ENCODE data around the gene OR2V2. TPM values are rescaled to one million over a fixed set of nuclear protein-coding genes. Genes with fewer than 3 reads are reported as not detected.

Gene OR2V2
- total RNA-seq, 1 experiment from 2014 or later, result not detected

DNA sequence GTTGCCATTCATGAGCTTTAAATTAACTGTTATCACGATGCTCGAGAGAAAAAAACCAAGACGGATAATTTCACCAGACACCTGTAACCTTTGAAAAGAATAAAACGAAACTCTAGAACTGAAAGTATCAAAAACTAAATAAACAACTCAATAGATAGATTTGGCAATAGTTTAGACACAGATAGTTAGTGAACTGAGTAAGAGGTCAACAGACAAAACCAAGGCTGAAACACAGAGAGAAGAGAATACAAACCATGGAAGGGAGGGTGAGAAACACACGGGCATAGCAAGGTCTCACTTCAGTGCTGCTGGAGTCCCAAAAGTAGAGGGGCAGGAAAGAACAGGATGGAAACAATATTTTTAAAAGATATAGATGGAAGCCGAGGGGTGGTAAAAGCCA is 13.1 kb upstream of the OR2V2 start:
- Mint-ChIP-seq H3K4me3 (no peak overlapping the region), H3K4me1 (0 out of 4 replicates have a peak, but pooled peaks cover 0 to 2% of the 10 kb centered on the region in 2 experiments), H3K9me3 (peaks cover 0 to 6% of the 10 kb centered on the region in 2 experiments; a peak in 2 of 5 replicates), H3K36me3 (ENCODE audit: insufficient read depth in 1 of 3, low read depth in 3 of 3) (no peaks in the 10 kb centered on the region), H3K27me3 (ENCODE audit: low read depth) (peaks cover 29% of the 10 kb centered on the region), H3K27ac (no peak overlapping the region)
- H3K79me2 ChIP-seq (ENCODE audit: insufficient read depth, low read length), result no peaks in the 10 kb centered on the region
- H3K4me1 ChIP-seq (ENCODE audit: insufficient read depth, low read length), result no peaks in the 10 kb centered on the region
- H3K9me3 ChIP-seq (ENCODE audit: control insufficient read depth, low read depth, low read length), result no peaks in the 10 kb centered on the region
- no peak overlapping the region for H2BK15ac ChIP-seq (ENCODE audit: low read depth, low read length)
- H3K4me2 ChIP-seq (ENCODE audit: insufficient read depth, insufficient read length, low read length), result no peak overlapping the region
- DNase-seq, result no peak
- H3K23me2 ChIP-seq (ENCODE audit: insufficient read length, low read depth, low read length, poor library complexity, severe bottlenecking), result no peaks in the 10 kb centered on the region
- no peak overlapping the region for H4K5ac ChIP-seq (ENCODE audit: insufficient read length, low read depth, low read length)
- H2AK5ac ChIP-seq (ENCODE audit: insufficient read length, low read length), result no peak overlapping the region
- H4K20me1 ChIP-seq (ENCODE audit: control insufficient read depth, insufficient read depth, insufficient read length), result no peaks in the 10 kb centered on the region
- H3K23ac ChIP-seq (ENCODE audit: insufficient read length, low read depth, low read length), result no peak overlapping the region
- WGBS (ENCODE audit: extremely low coverage, insufficient read length, low lambda C conversion rate), result no CpG with 5 or more reads among the region's 6 CpGs
- H2AFZ ChIP-seq (ENCODE audit: low read length), result no peak overlapping the region
- no peak overlapping the region for H3T11ph ChIP-seq (ENCODE audit: low read length)
- no peak overlapping the region for H3K9ac ChIP-seq (ENCODE audit: extremely low read depth, insufficient read length, low read length)
- no peak overlapping the region for H4K91ac ChIP-seq (ENCODE audit: insufficient read length, low read depth, low read length)
- H2BK5ac ChIP-seq (ENCODE audit: insufficient read length, low read length), result no peak overlapping the region
- H3K27ac ChIP-seq (ENCODE audit: insufficient read length, low read depth, low read length), result no peak overlapping the region
- no peaks in the 10 kb centered on the region for H3K79me1 ChIP-seq (ENCODE audit: insufficient read depth, low read depth, low read length, poor library complexity, severe bottlenecking)
- H3K56ac ChIP-seq (ENCODE audit: insufficient read length, low read depth, low read length), result no peak overlapping the region
- H2BK120ac ChIP-seq (ENCODE audit: low read depth, low read length, poor library complexity, severe bottlenecking), result no peak overlapping the region
- TF ChIP-seq CTCF (conservative IDR thresholded peaks at IDR 0.05), result no peak
- H3K14ac ChIP-seq (ENCODE audit: insufficient read depth, low read length), result no peak overlapping the region
- no peak overlapping the region for H2BK20ac ChIP-seq (ENCODE audit: low read depth, low read length, poor library complexity, severe bottlenecking)
- no peaks in the 10 kb centered on the region; the same call in 1 of the 2 replicates for H3K27me3 ChIP-seq (ENCODE audit: insufficient read depth, low read length)
- H4K8ac ChIP-seq (replicated peaks; ENCODE audit: insufficient read length, low read depth, low read length), result no peak overlapping the region
- H3K18ac ChIP-seq (ENCODE audit: insufficient read length, low read depth, low read length), result no peak overlapping the region
- no peak overlapping the region for H3K4ac ChIP-seq (ENCODE audit: low read depth, low read length)
- H2BK12ac ChIP-seq (ENCODE audit: insufficient read length, low read depth, low read length), result no peak overlapping the region

All from H9 (cell line).